ENCODE data around the gene PCYT2. TPM values are rescaled to one million over a fixed set of nuclear protein-coding genes. Genes with fewer than 3 reads are reported as not detected.

PCYT2 gene
- total and polyA plus RNA-seq, 3 experiments from 2014 or later, result 30.3 to 35.7 (median 31.6) TPM

DNA sequence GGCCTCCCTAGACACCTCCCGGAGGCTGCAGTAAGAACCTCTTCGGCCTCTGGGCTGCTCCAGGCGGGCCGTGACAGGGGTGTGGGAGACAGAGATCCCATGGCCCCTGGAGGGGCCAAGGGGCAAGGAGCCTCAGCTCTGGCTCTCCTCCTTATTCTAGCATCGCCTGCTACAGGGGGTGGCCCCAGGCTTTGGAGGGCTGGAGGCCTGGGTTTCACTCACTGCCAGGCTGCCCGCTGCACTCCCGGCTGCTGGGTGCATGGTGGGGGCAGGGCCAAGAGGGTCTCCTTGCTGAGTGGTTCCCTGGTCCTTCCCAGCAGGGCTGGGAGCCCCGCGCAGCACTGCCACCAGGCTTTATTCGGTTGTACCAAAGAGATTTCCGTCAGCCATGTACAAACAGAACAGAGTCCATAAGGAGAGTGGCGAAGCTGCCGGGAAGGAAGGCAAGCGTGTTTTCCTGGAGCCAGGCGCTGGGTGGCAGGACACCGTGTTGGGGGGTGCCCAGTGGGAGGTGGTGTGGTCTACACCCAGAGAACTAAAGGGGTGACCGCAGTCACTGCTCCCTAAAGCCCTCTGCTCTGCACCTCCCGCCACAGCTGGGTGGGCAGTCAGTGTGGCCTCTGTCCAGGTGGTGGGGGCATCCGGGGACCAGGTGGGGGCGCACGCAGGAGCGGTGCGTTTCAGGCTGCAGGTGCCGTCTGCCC lies 7.2 kb downstream of the PCYT2 start:
- no peaks in the 10 kb centered on the region for H3K36me3 ChIP-seq (ENCODE audit: insufficient read depth, low read length)
- peaks cover 8 to 12% of the 10 kb centered on the region in 2 donors for H3K27me3 Mint-ChIP-seq
- H3K4me1 Mint-ChIP-seq, result peaks cover 4 to 7% (median 6%) of the 10 kb centered on the region in 3 donors
- no peak overlapping the region for H3K27ac ChIP-seq (ENCODE audit: low read depth, low read length)
- DNase-seq, result no peak
- peaks cover 7% of the 10 kb centered on the region for H3K27me3 ChIP-seq (ENCODE audit: insufficient read depth, low read length, poor library complexity, severe bottlenecking)
- no peaks in the 10 kb centered on the region for H3K9me3 Mint-ChIP-seq
- CTCF ChIA-PET, result no interaction called here
- no peaks in the 10 kb centered on the region for H3K9me3 ChIP-seq (ENCODE audit: low read length)
- H3K4me3 Mint-ChIP-seq, result no peak overlapping the region
- no peaks in the 10 kb centered on the region for H3K4me1 ChIP-seq (ENCODE audit: insufficient read depth, low read length)
- H3K36me3 Mint-ChIP-seq, result peaks cover 0 to 50% (median 6%) of the 10 kb centered on the region in 3 donors
- no peak overlapping the region for H3K4me3 ChIP-seq (ENCODE audit: low read length)
- POLR2A ChIA-PET, result no interaction called here
- H3K27ac Mint-ChIP-seq, result no peak overlapping the region

DNA sequence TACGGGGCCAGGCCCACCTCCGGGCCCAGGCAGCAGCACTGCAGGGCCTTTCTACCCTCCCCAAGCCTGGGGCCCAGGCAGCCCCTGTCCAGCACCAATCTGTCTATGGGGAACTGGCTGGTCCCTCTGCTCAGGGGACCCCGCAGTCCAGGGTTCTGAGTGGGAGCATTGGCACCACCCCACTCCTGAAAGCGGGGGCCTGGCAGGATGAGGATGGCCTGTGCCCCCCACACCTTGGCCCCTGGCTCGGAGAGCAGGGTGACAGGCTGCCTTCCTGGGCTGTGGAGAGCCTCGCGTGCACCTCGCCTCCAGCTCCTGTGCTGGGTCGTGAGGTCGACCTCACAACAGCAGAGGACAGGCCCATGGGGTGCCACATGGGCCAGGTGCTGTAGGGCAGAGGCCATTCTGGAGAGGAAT lies 7.8 kb downstream of the PCYT2 start:
- ChIA-PET CTCF (no interaction called here), POLR2A (no interaction called here)
- H3K4me3 ChIP-seq (ENCODE audit: low read length), result no peak overlapping the region
- H3K27ac ChIP-seq (ENCODE audit: low read depth, low read length), result no peak overlapping the region
- Mint-ChIP-seq H3K4me3 (peak overlapping the region in 1 of 7 donors; percentile 32), H3K27ac (no peak overlapping the region), H3K36me3 (peaks cover 0 to 53% (median 6%) of the 10 kb centered on the region in 3 donors), H3K4me1 (peaks cover 4 to 7% (median 6%) of the 10 kb centered on the region in 3 donors), H3K27me3 (peaks cover 8 to 12% of the 10 kb centered on the region in 2 donors), H3K9me3 (no peaks in the 10 kb centered on the region)
- H3K36me3 ChIP-seq (ENCODE audit: insufficient read depth, low read length), result no peaks in the 10 kb centered on the region
- peaks cover 7% of the 10 kb centered on the region for H3K27me3 ChIP-seq (ENCODE audit: insufficient read depth, low read length, poor library complexity, severe bottlenecking)
- no peak for DNase-seq
- H3K4me1 ChIP-seq (ENCODE audit: insufficient read depth, low read length), result no peaks in the 10 kb centered on the region
- H3K9me3 ChIP-seq (ENCODE audit: low read length), result no peaks in the 10 kb centered on the region

GRCh38 chr17:81902653-81903414 lies 8.4 kb downstream of the PCYT2 start:
- POLR2A ChIA-PET, result no interaction called here
- CTCF ChIA-PET, result no interaction called here

DNA sequence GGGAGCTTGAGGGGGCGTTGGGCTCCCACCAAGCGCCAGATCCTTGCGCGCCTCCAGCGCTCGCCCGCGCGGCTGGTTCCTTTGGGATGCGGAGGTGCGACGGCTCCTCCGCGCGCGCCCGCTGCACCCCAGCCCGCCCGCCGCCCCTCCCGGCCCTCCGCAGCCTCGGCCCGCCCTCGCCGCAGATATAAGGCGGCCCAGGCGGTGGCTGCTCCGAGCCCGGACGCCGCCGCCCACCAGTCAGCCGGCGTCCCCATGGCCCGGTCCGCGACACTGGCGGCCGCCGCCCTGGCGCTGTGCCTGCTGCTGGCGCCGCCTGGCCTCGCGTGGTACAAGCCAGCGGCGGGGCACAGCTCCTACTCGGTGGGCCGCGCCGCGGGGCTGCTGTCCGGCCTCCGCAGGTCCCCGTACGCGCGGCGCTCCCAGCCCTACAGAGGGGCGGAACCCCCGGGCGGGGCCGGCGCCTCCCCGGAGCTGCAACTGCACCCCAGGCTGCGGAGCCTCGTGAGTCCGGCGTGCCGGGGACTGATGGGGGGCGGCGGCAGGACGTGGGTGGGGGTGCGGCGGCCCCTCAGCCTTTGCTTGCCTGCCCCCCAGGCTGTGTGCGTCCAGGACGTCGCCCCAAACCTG lies 9.1 kb downstream of the PCYT2 start, which contains the start of gene NPB:
Gene NPB (plus strand): TSS at position 216 of the 630 bp plus-strand sequence. CDS start 40 bp downstream, at position 256.
- no peak within 1 kb of the TSS for H3K4me3 ChIP-seq (ENCODE audit: low read length)
- H3K36me3 ChIP-seq (ENCODE audit: insufficient read depth, low read length), result no peaks in the 10 kb centered on the region
- Mint-ChIP-seq H3K27me3 (peaks cover 8 to 12% of the 10 kb centered on the region in 2 donors), H3K4me1 (peaks cover 4 to 7% (median 6%) of the 10 kb centered on the region in 3 donors), H3K27ac (no peak within 1 kb of the TSS), H3K9me3 (no peaks in the 10 kb centered on the region), H3K4me3 (peak within 1 kb of the TSS in 5 of 7 donors; percentile 28 to 81 (median 39)), H3K36me3 (peaks cover 0 to 53% (median 6%) of the 10 kb centered on the region in 3 donors)
- peaks cover 7% of the 10 kb centered on the region for H3K27me3 ChIP-seq (ENCODE audit: insufficient read depth, low read length, poor library complexity, severe bottlenecking)
- no peak within 1 kb of the TSS for H3K27ac ChIP-seq (ENCODE audit: low read depth, low read length)
- H3K9me3 ChIP-seq (ENCODE audit: low read length), result no peaks in the 10 kb centered on the region
- ChIA-PET CTCF (interaction anchor here (0.8 kb wide), 1 partner anchor 649 kb away, joined by 3 read pairs; no protein-coding TSS in a partner anchor), POLR2A (no interaction called here)
- no peak for DNase-seq
- no peaks in the 10 kb centered on the region for H3K4me1 ChIP-seq (ENCODE audit: insufficient read depth, low read length)

More at GRCh38 chr17:81902653-81903414, 8.4 kb downstream of the PCYT2 start:
- Histone ChIP-seq H3K27me3 (ENCODE audit: insufficient read depth, low read length, poor library complexity, severe bottlenecking) (peaks cover 7% of the 10 kb centered on the region), H3K9me3 (ENCODE audit: low read length) (no peaks in the 10 kb centered on the region), H3K27ac (ENCODE audit: low read depth, low read length) (no peak overlapping the region), H3K4me1 (ENCODE audit: insufficient read depth, low read length) (no peaks in the 10 kb centered on the region), H3K36me3 (ENCODE audit: insufficient read depth, low read length) (no peaks in the 10 kb centered on the region), H3K4me3 (ENCODE audit: low read length) (no peak overlapping the region)
- peaks cover 8 to 12% of the 10 kb centered on the region in 2 donors for H3K27me3 Mint-ChIP-seq
- no peak for DNase-seq
- H3K27ac Mint-ChIP-seq, result no peak overlapping the region
- no peak overlapping the region for H3K4me3 Mint-ChIP-seq
- H3K9me3 Mint-ChIP-seq, result no peaks in the 10 kb centered on the region
- H3K36me3 Mint-ChIP-seq, result peaks cover 0 to 53% (median 6%) of the 10 kb centered on the region in 3 donors
- peaks cover 4 to 7% (median 6%) of the 10 kb centered on the region in 3 donors for H3K4me1 Mint-ChIP-seq

DNA sequence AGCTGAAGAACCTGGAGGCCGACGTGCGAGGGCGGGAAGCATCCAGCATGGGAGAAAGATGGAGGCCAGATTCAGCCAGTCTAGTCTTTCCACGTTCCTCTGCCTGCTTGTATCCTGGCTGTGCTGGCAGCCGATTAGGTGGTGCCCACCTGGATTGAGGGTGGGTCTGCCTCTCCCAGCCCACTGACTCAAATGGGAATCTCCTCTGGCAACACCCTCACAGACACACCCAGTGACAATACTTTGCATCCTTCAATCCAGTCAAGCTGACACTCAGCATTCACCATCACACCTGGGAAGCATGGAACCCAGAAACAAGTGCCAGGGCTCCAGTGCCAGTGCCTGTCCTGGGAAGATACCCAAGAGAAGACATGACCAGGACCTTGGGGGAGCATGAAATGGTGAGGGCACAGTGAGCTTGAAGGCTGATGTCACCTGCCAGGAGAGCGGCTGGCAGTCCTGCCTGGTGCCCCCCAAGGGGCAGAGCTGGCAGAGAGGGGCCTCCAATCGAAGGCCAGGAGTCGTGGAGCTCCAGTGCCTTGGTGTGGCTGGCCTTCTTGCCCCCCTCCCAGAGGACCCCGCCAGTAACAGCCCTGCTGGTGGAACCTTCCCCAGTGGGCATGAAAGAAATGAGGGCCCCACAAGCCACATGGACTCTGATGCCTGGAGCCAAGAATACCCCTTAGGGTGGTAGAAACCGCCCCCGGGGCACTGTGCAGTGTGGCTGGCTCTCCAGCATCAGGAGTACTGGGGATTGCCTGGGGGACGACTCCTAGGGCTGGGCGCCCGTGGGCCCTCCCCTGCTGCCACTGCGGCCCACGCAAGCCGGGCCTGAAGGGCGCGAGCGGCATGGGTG lies 9.8 kb downstream of the PCYT2 start:
- ChIA-PET CTCF (interaction anchor here (0.8 kb wide), 1 partner anchor 648 kb away, joined by 3 read pairs; no protein-coding TSS in a partner anchor), POLR2A (no interaction called here)
- Histone ChIP-seq H3K4me3 (ENCODE audit: low read length) (no peak overlapping the region), H3K27me3 (ENCODE audit: insufficient read depth, low read length, poor library complexity, severe bottlenecking) (peaks cover 7% of the 10 kb centered on the region), H3K27ac (ENCODE audit: low read depth, low read length) (no peak overlapping the region), H3K4me1 (ENCODE audit: insufficient read depth, low read length) (no peaks in the 10 kb centered on the region), H3K9me3 (ENCODE audit: low read length) (no peaks in the 10 kb centered on the region), H3K36me3 (ENCODE audit: insufficient read depth, low read length) (no peaks in the 10 kb centered on the region)
- DNase-seq, result no peak
- Mint-ChIP-seq H3K27ac (no peak overlapping the region), H3K36me3 (peaks cover 0 to 51% (median 6%) of the 10 kb centered on the region in 3 donors), H3K27me3 (peaks cover 8 to 12% of the 10 kb centered on the region in 2 donors), H3K9me3 (no peaks in the 10 kb centered on the region), H3K4me1 (peaks cover 4 to 7% (median 6%) of the 10 kb centered on the region in 3 donors), H3K4me3 (peak overlapping the region in 6 of 7 donors; percentile 10 to 81 (median 42))

DNA sequence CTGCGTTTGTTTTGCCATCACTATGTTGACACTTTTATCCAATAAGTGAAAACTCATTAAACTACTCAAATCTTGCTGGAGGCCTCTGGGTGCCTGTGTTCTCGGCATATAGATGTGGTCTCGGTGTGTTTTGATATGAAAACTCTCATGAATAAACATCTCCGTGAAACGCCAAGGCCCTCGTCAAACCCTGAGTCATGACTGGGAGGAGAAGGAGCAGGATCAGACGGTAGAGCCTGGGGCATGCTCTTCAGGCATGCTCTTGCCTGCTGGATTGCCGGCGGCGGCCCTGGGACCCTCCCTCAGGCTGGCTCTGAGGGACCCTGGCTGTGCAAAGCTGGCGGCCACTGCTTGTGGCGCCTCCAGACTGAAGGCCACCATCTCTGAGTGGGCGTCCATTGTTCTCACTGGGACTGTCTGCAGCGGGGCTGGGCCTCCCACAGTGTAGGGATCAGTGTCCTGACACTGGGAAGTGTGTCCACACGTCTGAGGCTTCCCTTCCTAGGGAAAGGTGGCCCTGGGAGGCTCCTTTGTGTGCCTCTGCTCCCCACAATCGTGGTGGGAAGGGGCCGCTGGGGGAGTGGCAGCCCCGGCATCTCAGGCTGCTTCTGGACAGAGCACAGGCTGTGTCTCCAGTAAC lies 10.9 kb downstream of the PCYT2 start:
- Mint-ChIP-seq H3K4me3 (peak overlapping the region in 1 of 7 donors; percentile 81), H3K36me3 (peaks cover 0 to 50% (median 8%) of the 10 kb centered on the region in 3 donors), H3K4me1 (peaks cover 4 to 7% (median 6%) of the 10 kb centered on the region in 3 donors), H3K27me3 (peaks cover 8 to 12% of the 10 kb centered on the region in 2 donors), H3K9me3 (no peaks in the 10 kb centered on the region), H3K27ac (peak overlapping the region in 1 of 8 donors; percentile 36)
- H3K27ac ChIP-seq (ENCODE audit: low read depth, low read length), result no peak overlapping the region
- ChIA-PET CTCF (no interaction called here), POLR2A (no interaction called here)
- no peak for DNase-seq
- H3K9me3 ChIP-seq (ENCODE audit: low read length), result no peaks in the 10 kb centered on the region
- no peak overlapping the region for H3K4me3 ChIP-seq (ENCODE audit: low read length)
- no peaks in the 10 kb centered on the region for H3K4me1 ChIP-seq (ENCODE audit: insufficient read depth, low read length)
- no peaks in the 10 kb centered on the region for H3K36me3 ChIP-seq (ENCODE audit: insufficient read depth, low read length)
- H3K27me3 ChIP-seq (ENCODE audit: insufficient read depth, low read length, poor library complexity, severe bottlenecking), result peaks cover 7% of the 10 kb centered on the region

GRCh38 chr17:81899514-81900166 lies 11.6 kb downstream of the PCYT2 start:
- peaks cover 7% of the 10 kb centered on the region for H3K27me3 ChIP-seq (ENCODE audit: insufficient read depth, low read length, poor library complexity, severe bottlenecking)
- peaks cover 8 to 12% of the 10 kb centered on the region in 2 donors for H3K27me3 Mint-ChIP-seq

More at GRCh38 chr17:81899514-81900166, 11.6 kb downstream of the PCYT2 start:
- H3K4me1 ChIP-seq (ENCODE audit: insufficient read depth, low read length), result no peaks in the 10 kb centered on the region
- H3K4me3 ChIP-seq (ENCODE audit: low read length), result no peak overlapping the region
- H3K9me3 ChIP-seq (ENCODE audit: low read length), result no peaks in the 10 kb centered on the region
- H3K27ac ChIP-seq (ENCODE audit: low read depth, low read length), result no peak overlapping the region
- H3K27ac Mint-ChIP-seq, result peak overlapping the region in 1 of 8 donors; percentile 25
- no peaks in the 10 kb centered on the region for H3K9me3 Mint-ChIP-seq
- ChIA-PET POLR2A (no interaction called here), CTCF (no interaction called here)
- H3K36me3 ChIP-seq (ENCODE audit: insufficient read depth, low read length), result no peaks in the 10 kb centered on the region
- H3K4me1 Mint-ChIP-seq, result peaks cover 4 to 7% (median 6%) of the 10 kb centered on the region in 3 donors
- no peak for DNase-seq
- H3K36me3 Mint-ChIP-seq, result peaks cover 0 to 49% (median 8%) of the 10 kb centered on the region in 3 donors
- H3K4me3 Mint-ChIP-seq, result no peak overlapping the region
